Caco-2 (cell line): ENCODE measurements around the gene NUP93. TPM values are rescaled to one million over a fixed set of nuclear protein-coding genes. Genes with fewer than 3 reads are reported as not detected.

Source experiments
- BruUV-seq: library from RNA; stranded (reverse); fragments of 400-500 nt; replicated peaks from 2 replicates; lab custom pipeline; 2021; lab: Mats Ljungman, UMichigan
- CTCF ChIA-PET: fragments of 300-600 bp; sonication (Branson Sonifier 250); formaldehyde crosslinking; loops from one replicate; lab custom pipeline; 2022; ENCODE audit warnings: antibody characterized with exemption; lab: Charles Lee
- POLR2A ChIA-PET: fragments of 300-600 bp; sonication (Branson Sonifier 250); formaldehyde crosslinking; loops from one replicate; lab custom pipeline; 2022; ENCODE audit warnings: antibody characterized with exemption; lab: Charles Lee
- DNase-seq, 2 experiments: peaks; one replicate each; pipeline versions ENCODE4 v3.0.0 to v3.0.0-alpha.2; 2020 to 2022
- H3K27me3 ChIP-seq: replicated peaks from 2 replicates; pipeline ENCODE4 v1.6.0; 2011; ENCODE audit warnings: low read length; ENCODE audit not compliant: control insufficient read depth, insufficient read depth
- H3K36me3 ChIP-seq: 2 replicates; pipeline ENCODE4 v1.5.1; 2011; ENCODE audit warnings: low read length; ENCODE audit not compliant: control insufficient read depth, insufficient read depth
- H3K4me1 ChIP-seq: fragments of 250-450 bp; sonication (Bioruptor Pico); 2 replicates; pipeline ENCODE4 v1.5.1; 2020; ENCODE audit warnings: mild to moderate bottlenecking
- H3K4me3 ChIP-seq: 2 replicates; pipeline ENCODE4 v1.5.1; 2011; ENCODE audit warnings: low read depth, mild to moderate bottlenecking, control low read depth, low read length
- H3K9me3 ChIP-seq: fragments of 250-450 bp; sonication (Bioruptor Pico); 2 replicates; pipeline ENCODE4 v1.5.1; 2020; ENCODE audit warnings: mild to moderate bottlenecking, moderate library complexity
- H3K27ac Mint-ChIP-seq: one replicate; pipeline ENCODE4 v1.8.0; 2022; ENCODE audit warnings: mixed read lengths; ENCODE audit not compliant: unreplicated experiment
- H3K27me3 Mint-ChIP-seq: one replicate; pipeline ENCODE4 v1.8.0; 2022; ENCODE audit warnings: mixed read lengths; ENCODE audit not compliant: insufficient read depth, unreplicated experiment
- H3K36me3 Mint-ChIP-seq: one replicate; pipeline ENCODE4 v1.8.0; 2022; ENCODE audit warnings: mild to moderate bottlenecking, mixed read lengths; ENCODE audit not compliant: insufficient read depth, unreplicated experiment
- H3K4me1 Mint-ChIP-seq: one replicate; pipeline ENCODE4 v1.8.0; 2022; ENCODE audit warnings: low read depth, mixed read lengths; ENCODE audit not compliant: unreplicated experiment
- H3K4me3 Mint-ChIP-seq: one replicate; pipeline ENCODE4 v1.8.0; 2022; ENCODE audit warnings: mild to moderate bottlenecking, moderate library complexity, mixed read lengths; ENCODE audit not compliant: unreplicated experiment
- H3K9me3 Mint-ChIP-seq: one replicate; pipeline ENCODE4 v1.8.0; 2022; ENCODE audit warnings: mixed read lengths; ENCODE audit not compliant: unreplicated experiment
- intact Hi-C: fragments of 100-400 bp; cut with micrococcal nuclease; formaldehyde crosslinking; loops from one replicate; pipeline ENCODE4 v1.10.0; 2022; ENCODE audit not compliant: unreplicated experiment
- microRNA-seq: library from miRNA; unstranded; fragments of <30 nt; microRNA quantifications from one replicate; pipeline ENCODE4 v1.2.0, GENCODE V29; 2022
- total RNA-seq: library from RNA; stranded (reverse); gene quantifications from 2 replicates; pipeline ENCODE4 v1.2.3, GENCODE V29; 2022
- TF ChIP-seq, protein P1 (sequence below), 2 experiments: fragments of 200-600 bp in 1 of 2; IDR thresholded peaks; 1 replicate in 1 of 2; 2 replicates in 1 of 2; pipeline versions ENCODE4 v1.5.1 to v1.8.0; 2011 to 2022; ENCODE audit warnings: antibody characterized with exemption in 1 of 2, control low read depth in 1 of 2, inconsistent platforms in 1 of 2, low read depth in 1 of 2, low read length in 1 of 2, mild to moderate bottlenecking in 1 of 2, moderate library complexity in 1 of 2; ENCODE audit not compliant: insufficient read depth in 1 of 2, severe bottlenecking in 1 of 2, unreplicated experiment in 1 of 2

Gene NUP93
- total RNA-seq, 1 experiment from 2014 or later = 148 TPM

DNA sequence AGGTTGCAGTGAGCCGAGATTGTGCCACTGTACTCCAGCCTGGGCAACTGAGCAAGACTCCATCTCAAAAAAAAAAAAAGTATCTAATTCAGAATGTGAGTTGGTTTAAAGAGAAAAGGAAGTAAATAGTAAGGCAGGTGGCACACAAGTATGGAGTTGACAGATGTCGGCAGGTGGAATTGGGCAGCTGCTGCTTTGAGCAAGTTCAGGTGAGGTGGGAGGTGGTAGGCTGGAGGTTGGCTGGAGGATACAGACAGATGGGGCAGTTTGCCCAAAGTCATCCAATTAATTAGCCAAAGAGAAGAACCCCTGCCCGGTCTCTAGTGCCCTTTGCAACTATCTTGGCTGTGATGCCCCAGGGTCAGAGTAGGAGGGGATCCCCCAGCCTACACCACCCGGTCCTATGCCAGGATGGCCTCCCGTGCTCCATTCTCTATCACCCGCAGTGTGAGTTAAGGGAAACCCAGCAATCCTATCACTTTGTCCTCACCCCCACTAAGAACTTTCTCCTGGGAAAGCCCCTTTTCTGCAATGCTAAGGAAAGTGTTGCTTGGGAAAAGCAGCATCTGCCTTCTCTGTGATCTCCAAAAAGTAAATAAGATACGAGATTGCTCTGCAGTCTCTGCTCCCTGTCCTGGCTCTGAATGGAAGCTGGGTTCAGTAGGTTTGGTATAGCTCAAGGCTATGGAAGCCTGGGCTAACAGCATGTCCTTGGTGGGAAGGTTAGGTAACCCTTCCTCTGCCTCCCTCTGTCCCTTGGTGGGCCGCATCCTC is 167.3 kb downstream of the NUP93 start:
- Mint-ChIP-seq H3K27me3 (no peaks in the 10 kb centered on the region), H3K9me3 (no peaks in the 10 kb centered on the region), H3K27ac (no peak overlapping the region), H3K4me3 (no peak overlapping the region), H3K36me3 (peaks cover 6% of the 10 kb centered on the region), H3K4me1 (peaks cover 7% of the 10 kb centered on the region)
- intact Hi-C loops = no loop called here
- no peaks in the 10 kb centered on the region for H3K36me3 ChIP-seq
- TF ChIP-seq, protein P1, sequence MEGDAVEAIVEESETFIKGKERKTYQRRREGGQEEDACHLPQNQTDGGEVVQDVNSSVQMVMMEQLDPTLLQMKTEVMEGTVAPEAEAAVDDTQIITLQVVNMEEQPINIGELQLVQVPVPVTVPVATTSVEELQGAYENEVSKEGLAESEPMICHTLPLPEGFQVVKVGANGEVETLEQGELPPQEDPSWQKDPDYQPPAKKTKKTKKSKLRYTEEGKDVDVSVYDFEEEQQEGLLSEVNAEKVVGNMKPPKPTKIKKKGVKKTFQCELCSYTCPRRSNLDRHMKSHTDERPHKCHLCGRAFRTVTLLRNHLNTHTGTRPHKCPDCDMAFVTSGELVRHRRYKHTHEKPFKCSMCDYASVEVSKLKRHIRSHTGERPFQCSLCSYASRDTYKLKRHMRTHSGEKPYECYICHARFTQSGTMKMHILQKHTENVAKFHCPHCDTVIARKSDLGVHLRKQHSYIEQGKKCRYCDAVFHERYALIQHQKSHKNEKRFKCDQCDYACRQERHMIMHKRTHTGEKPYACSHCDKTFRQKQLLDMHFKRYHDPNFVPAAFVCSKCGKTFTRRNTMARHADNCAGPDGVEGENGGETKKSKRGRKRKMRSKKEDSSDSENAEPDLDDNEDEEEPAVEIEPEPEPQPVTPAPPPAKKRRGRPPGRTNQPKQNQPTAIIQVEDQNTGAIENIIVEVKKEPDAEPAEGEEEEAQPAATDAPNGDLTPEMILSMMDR (IDR thresholded peaks at IDR 0.05; ENCODE audit: insufficient read depth in 1 of 2, low read depth in 1 of 2, low read length in 1 of 2, severe bottlenecking in 1 of 2, unreplicated experiment in 1 of 2) = no peak
- H3K4me1 ChIP-seq = peaks cover 4% of the 10 kb centered on the region; the same call in 1 of the 2 replicates
- BruUV-seq = no TSS peak
- CTCF ChIA-PET = no interaction called here
- POLR2A ChIA-PET = no interaction called here
- H3K9me3 ChIP-seq = no peaks in the 10 kb centered on the region
- H3K27me3 ChIP-seq = no peaks in the 10 kb centered on the region
- H3K4me3 ChIP-seq = no peak overlapping the region
- no peak for DNase-seq

DNA sequence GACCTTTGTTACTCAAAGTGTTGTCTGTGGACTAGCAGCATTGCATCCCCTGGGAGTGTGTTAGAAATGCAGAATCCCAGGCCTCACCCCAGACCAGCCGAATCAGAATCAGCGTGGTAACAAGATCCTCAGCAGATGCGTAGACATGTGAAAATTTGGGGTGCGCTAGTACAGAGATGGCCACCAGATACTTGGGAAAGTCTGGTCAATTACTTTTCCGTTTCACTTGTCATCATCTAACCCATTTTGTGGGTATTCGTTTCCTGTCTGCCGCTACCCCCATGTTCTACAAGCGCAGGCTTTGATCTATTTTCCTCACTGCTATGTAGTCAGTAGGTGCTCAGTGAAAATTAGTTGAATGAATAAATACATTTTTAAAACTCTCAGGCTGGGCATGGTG is 168.9 kb downstream of the NUP93 start:
- peaks cover 4% of the 10 kb centered on the region; the same call in 1 of the 2 replicates for H3K4me1 ChIP-seq

More for the DNA sequence above, 168.9 kb downstream of the NUP93 start:
- intact Hi-C loops = no loop called here
- Mint-ChIP-seq H3K27ac (no peak overlapping the region), H3K4me1 (peaks cover 7% of the 10 kb centered on the region), H3K27me3 (no peaks in the 10 kb centered on the region), H3K4me3 (no peak overlapping the region), H3K36me3 (peaks cover 6% of the 10 kb centered on the region), H3K9me3 (no peaks in the 10 kb centered on the region)
- BruUV-seq = no TSS peak
- H3K9me3 ChIP-seq = no peaks in the 10 kb centered on the region
- POLR2A ChIA-PET = no interaction called here
- TF ChIP-seq, protein P1 (IDR thresholded peaks at IDR 0.05; ENCODE audit: insufficient read depth in 1 of 2, low read depth in 1 of 2, low read length in 1 of 2, severe bottlenecking in 1 of 2, unreplicated experiment in 1 of 2) = no peak
- CTCF ChIA-PET = no interaction called here
- H3K27me3 ChIP-seq = no peaks in the 10 kb centered on the region
- H3K36me3 ChIP-seq = no peaks in the 10 kb centered on the region
- no peak overlapping the region for H3K4me3 ChIP-seq
- no peak for DNase-seq

Small RNA genes lying within 50 kb of the gene (microRNA-seq; reads per million reads assigned to microRNA genes)
- 20.3 reads per million, percentile 57 among the genes with 10 or more reads in this experiment for gene MIR138-2

Other genes starting within 250 kb of the NUP93 start
- 25.6 and 27.7 TPM in 2 replicates for gene BBS2, start 210.1 kb upstream of the NUP93 start, total RNA-seq
- not detected in 2 replicates for gene MT4, start 165.1 kb upstream of the NUP93 start, total RNA-seq
- gene MT3, start 140.6 kb upstream of the NUP93 start, total RNA-seq = not detected in 2 replicates
- 4.3 and 10.5 TPM in 2 replicates for gene MT2A, start 121.5 kb upstream of the NUP93 start, total RNA-seq
- 0.56 and 2.0 TPM in 2 replicates for gene MT1E, start 104.3 kb upstream of the NUP93 start, total RNA-seq
- gene MT1M, start 97.5 kb upstream of the NUP93 start, total RNA-seq = not detected in 2 replicates
- gene MT1A, start 91.5 kb upstream of the NUP93 start, total RNA-seq = 2.0 and 2.5 TPM in 2 replicates
- gene MT1B, start 78.2 kb upstream of the NUP93 start, total RNA-seq = not detected in 2 replicates
- 2.8 and 12.5 TPM in 2 replicates for gene MT1F, start 72.2 kb upstream of the NUP93 start, total RNA-seq
- gene MT1G, start 62.1 kb upstream of the NUP93 start, total RNA-seq = not detected in 2 replicates
- gene MT1H, start 60.3 kb upstream of the NUP93 start, total RNA-seq = not detected in 2 replicates
- gene MT1X, start 47.7 kb upstream of the NUP93 start, total RNA-seq = 4.4 and 18.3 TPM in 2 replicates
- gene SLC12A3, start 135.1 kb downstream of the NUP93 start, total RNA-seq = 0.67 and 0.73 TPM in 2 replicates
- 240 and 296 TPM in 2 replicates for gene HERPUD1, start 202.0 kb downstream of the NUP93 start, total RNA-seq
- gene CETP, start 231.8 kb downstream of the NUP93 start, total RNA-seq = not detected in 2 replicates